Esophagus (tissue), 2 donors: Measurements from ENCODE around the gene NGRN. TPM values are rescaled to one million over a fixed set of nuclear protein-coding genes. Genes with fewer than 3 reads are reported as not detected.

ENCODE experiments used
- H3K27ac ChIP-seq, 2 donors: one replicate each; pipeline ENCODE4 v1.5.1; 2013; ENCODE audit warnings: low read depth in 2 of 2, mild to moderate bottlenecking in 2 of 2, inconsistent platforms in 1 of 2, low read length in 1 of 2, moderate library complexity in 1 of 2
- H3K27me3 ChIP-seq, 2 donors: one replicate each; pipeline ENCODE4 v1.6.1; 2013; ENCODE audit warnings: low read length in 2 of 2, control low read depth in 1 of 2, mild to moderate bottlenecking in 1 of 2; ENCODE audit not compliant: insufficient read depth in 2 of 2, control insufficient read depth in 1 of 2
- H3K36me3 ChIP-seq, 2 donors: one replicate each; pipeline ENCODE4 v1.6.1; 2013; ENCODE audit warnings: low read length in 1 of 2; ENCODE audit not compliant: control insufficient read depth in 2 of 2, insufficient read depth in 2 of 2
- H3K4me1 ChIP-seq, 2 donors: one replicate each; pipeline ENCODE4 v1.6.1; 2013; ENCODE audit warnings: low read length in 1 of 2; ENCODE audit not compliant: control insufficient read depth in 2 of 2, insufficient read depth in 2 of 2
- H3K4me3 ChIP-seq, 2 donors: one replicate each; pipeline ENCODE4 v1.5.1; 2013; ENCODE audit warnings: low read length in 2 of 2, mild to moderate bottlenecking in 2 of 2, low read depth in 1 of 2, moderate library complexity in 1 of 2
- H3K9me3 ChIP-seq, 2 donors: one replicate each; pipeline ENCODE4 v1.6.1; 2013; ENCODE audit warnings: mild to moderate bottlenecking in 2 of 2, low read depth in 1 of 2, low read length in 1 of 2, moderate library complexity in 1 of 2; ENCODE audit not compliant: control insufficient read depth in 2 of 2, insufficient read depth in 1 of 2
- WGBS, 2 donors: extraction: QIAGEN DNeasy Blood & Tissue Kit; methylation state at CpG; one replicate each; pipeline ENCODE4 v1.1.7; 2013; 5-methylcytosine and 5-hydroxymethylcytosine counted together
- polyA plus RNA-seq, 2 donors: library from polyadenylated mRNA; stranded (reverse); fragments of 200-250 nt; gene quantifications; one replicate each; pipeline ENCODE4 v1.2.3, GENCODE V29; 2013
- donor health status: healthy with polysubstance abuse.
- donor health status: Bipolar disorder and iron deficiency.

Gene NGRN, protein sequence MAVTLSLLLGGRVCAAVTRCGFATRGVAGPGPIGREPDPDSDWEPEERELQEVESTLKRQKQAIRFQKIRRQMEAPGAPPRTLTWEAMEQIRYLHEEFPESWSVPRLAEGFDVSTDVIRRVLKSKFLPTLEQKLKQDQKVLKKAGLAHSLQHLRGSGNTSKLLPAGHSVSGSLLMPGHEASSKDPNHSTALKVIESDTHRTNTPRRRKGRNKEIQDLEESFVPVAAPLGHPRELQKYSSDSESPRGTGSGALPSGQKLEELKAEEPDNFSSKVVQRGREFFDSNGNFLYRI
- 10 to 100 TPM; 25.7 to 36.6 TPM for polyA plus RNA-seq

DNA sequence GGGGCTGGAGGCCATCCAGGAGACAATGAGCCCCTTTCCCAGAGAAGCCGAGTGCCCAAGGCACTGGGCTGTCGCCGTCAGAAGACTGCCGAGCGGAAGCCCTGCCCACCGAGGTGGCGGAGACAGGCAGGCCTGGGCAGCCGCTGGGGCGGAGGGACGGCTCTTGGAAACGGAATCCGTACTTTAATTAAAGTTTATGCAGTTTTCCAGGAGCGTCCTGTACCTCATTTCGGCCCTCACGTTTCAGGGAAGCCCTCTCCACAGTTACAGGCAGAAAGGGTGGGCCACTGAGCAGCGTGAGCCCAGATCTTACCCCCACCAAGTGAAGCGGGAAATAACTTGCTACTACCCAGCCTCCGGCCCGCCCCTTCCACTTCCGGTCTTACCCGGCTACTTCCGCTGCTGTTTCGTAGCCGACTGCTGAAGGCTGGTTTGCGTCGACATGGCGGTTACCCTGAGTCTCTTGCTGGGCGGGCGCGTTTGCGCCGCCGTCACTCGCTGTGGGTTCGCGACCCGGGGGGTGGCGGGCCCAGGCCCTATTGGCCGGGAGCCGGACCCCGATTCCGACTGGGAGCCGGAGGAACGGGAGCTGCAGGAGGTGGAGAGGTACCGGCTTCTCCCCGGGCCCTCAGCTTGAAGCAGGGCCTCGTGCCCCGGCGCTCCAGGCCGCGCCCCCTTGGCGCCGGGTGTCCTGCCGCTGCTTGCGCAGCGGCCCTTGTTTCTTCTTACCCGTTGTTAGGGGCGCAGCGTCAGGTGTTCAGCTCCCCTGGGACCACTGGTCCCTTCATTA lies at the start of gene NGRN:
TSS of gene NGRN (plus strand) at position 402 of the 790 bp plus-strand sequence. CDS start at position 443, 41 bp downstream.
- Histone ChIP-seq H3K4me3 (peak within 1 kb of the TSS; percentile 63 to 73), H3K36me3 (no peaks in the 10 kb centered on the region), H3K27ac (peak within 1 kb of the TSS; percentile 95 to 96), H3K4me1 (peaks cover 6 to 10% of the 10 kb centered on the region in 2 donors), H3K9me3 (no peaks in the 10 kb centered on the region), H3K27me3 (no peaks in the 10 kb centered on the region)
- WGBS, 2 donors = 0% methylated on average over 56 to 59 of the region's 59 CpGs

DNA sequence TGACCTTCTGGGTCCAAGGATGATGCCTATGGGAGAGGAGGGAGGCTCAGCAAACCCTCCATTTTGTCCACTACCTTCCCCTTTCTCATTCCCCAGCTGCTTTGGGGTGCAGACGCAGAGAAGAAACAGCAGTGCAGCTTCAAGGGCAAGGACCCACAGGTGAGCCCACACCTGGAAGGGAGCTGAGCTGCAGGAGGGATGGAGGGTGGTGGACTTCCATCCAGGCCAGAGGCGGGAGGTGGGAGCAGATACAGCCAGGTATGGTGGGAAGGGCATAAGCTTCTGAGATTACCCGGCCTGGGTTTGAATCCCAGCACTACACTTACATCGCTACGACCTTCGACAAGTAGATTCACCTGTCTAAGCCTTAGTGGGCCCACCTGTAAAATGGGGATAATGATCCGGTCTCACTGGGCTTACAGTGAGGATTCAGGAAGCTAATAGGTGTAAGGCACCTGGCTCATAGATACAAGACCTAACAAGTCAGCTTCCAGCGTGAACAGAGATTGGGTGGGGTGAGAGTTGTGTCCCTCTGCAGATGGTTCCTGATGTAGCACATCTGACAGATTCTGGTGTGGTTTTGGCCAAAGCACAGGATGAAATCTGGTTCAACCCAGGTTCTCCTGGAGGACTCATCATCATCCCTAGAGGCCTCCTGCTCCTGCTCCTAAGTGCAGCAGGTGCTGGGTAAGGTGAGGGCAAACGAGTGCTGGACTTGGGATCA lies 47.6 kb upstream of the NGRN start:
- peaks cover 7 to 18% of the 10 kb centered on the region in 2 donors for H3K4me1 ChIP-seq
- 57 to 72% methylated on average over 9 of the region's 9 CpGs for WGBS, 2 donors

DNA sequence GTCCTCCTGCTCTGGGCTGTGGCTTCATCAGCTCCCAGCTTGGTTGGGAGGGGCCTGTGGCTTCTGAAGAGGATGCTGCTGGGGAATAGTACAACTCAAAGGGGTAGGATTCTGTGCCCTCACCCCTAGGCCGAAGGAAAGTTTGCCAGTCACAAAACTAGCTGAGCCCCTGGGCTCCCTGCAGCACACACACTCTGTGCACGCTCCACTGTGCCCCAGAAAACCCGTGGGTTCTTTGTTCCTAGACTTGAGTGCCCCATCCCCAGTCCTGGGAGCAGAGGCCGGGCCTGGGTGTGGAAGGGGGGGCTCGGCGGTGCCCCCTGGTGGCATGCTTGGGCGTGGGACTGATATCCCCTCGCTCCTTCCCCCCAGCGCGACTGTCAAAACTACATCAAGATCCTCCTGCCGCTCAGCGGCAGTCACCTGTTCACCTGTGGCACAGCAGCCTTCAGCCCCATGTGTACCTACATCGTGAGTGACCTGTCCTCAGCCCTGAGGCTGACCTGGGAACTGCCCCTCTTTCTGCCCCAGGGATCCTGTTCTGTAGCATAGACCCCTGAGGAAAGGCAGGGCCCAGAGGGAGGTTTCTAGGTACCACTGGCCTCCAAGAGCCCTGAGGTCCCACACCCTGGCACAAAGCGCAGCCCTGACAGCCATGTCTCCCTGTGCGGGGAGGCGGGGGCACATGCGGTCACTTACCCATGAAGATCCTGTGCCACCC lies 45.9 kb upstream of the NGRN start:
- peak overlapping the region in 1 of 2 donors; percentile 63 for H3K27ac ChIP-seq
- H3K4me1 ChIP-seq = peaks cover 7 to 18% of the 10 kb centered on the region in 2 donors
- peaks cover 10 to 50% of the 10 kb centered on the region in 2 donors for H3K36me3 ChIP-seq
- H3K4me3 ChIP-seq = no peak overlapping the region
- 65 to 67% methylated on average over 17 of the region's 17 CpGs for WGBS, 2 donors
- no peaks in the 10 kb centered on the region for H3K27me3 ChIP-seq
- no peaks in the 10 kb centered on the region for H3K9me3 ChIP-seq

More for the DNA sequence above, 47.6 kb upstream of the NGRN start:
- no peaks in the 10 kb centered on the region for H3K27me3 ChIP-seq
- peak overlapping the region; percentile 33 to 78 for H3K27ac ChIP-seq
- H3K9me3 ChIP-seq = no peaks in the 10 kb centered on the region
- H3K4me3 ChIP-seq = no peak overlapping the region
- peaks cover 3 to 33% of the 10 kb centered on the region in 2 donors for H3K36me3 ChIP-seq

GRCh38 chr15:90221246-90221900 lies 44.1 kb upstream of the NGRN start:
- Histone ChIP-seq H3K27ac (peak overlapping the region; percentile 35 to 88), H3K4me3 (no peak overlapping the region), H3K9me3 (no peaks in the 10 kb centered on the region), H3K4me1 (peaks cover 7 to 18% of the 10 kb centered on the region in 2 donors), H3K36me3 (peaks cover 18 to 62% of the 10 kb centered on the region in 2 donors), H3K27me3 (no peaks in the 10 kb centered on the region)
- 43 to 46% methylated on average over 14 of the region's 14 CpGs for WGBS, 2 donors

- Histone ChIP-seq H3K4me1 (peaks cover 7 to 13% of the 10 kb centered on the region in 2 donors), H3K36me3 (peaks cover 18 to 66% of the 10 kb centered on the region in 2 donors), H3K27ac (no peak overlapping the region), H3K27me3 (no peaks in the 10 kb centered on the region), H3K9me3 (no peaks in the 10 kb centered on the region), H3K4me3 (no peak overlapping the region)
- 74 to 86% methylated on average over 2 of the region's 2 CpGs for WGBS, 2 donors
These were observed 42.9 kb upstream of the NGRN start for GRCh38 chr15:90222547-90222946.

DNA sequence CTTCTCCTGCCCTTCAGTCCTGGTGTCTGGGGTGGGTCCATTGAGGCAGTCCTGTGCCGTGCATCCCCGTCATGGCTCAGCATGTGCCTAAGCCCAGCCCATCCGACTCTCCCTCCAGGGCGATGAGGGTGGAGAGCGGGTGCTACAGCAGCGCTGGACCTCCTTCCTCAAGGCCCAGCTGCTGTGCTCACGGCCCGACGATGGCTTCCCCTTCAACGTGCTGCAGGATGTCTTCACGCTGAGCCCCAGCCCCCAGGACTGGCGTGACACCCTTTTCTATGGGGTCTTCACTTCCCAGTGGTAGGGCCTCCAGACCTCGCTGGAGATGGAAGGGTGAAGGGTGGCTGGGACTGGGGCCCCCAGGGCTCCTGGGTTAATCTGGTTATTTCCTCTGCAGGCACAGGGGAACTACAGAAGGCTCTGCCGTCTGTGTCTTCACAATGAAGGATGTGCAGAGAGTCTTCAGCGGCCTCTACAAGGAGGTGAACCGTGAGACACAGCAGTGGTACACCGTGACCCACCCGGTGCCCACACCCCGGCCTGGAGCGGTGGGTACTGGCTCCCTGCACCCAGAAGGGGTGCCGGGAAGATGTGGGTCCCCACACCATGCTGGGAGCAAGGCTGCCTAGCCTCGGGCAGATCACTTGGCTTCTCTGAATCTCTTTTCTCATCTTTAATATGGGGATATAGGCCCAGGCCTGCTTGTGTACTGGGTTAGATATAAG lies 41.9 kb upstream of the NGRN start:
- Histone ChIP-seq H3K4me3 (no peak overlapping the region), H3K9me3 (no peaks in the 10 kb centered on the region), H3K27ac (peak overlapping the region in 1 of 2 donors; percentile 37), H3K27me3 (no peaks in the 10 kb centered on the region), H3K4me1 (peaks cover 7 to 12% of the 10 kb centered on the region in 2 donors), H3K36me3 (peaks cover 20 to 69% of the 10 kb centered on the region in 2 donors)
- 88 to 93% methylated on average over 22 of the region's 22 CpGs for WGBS, 2 donors

DNA sequence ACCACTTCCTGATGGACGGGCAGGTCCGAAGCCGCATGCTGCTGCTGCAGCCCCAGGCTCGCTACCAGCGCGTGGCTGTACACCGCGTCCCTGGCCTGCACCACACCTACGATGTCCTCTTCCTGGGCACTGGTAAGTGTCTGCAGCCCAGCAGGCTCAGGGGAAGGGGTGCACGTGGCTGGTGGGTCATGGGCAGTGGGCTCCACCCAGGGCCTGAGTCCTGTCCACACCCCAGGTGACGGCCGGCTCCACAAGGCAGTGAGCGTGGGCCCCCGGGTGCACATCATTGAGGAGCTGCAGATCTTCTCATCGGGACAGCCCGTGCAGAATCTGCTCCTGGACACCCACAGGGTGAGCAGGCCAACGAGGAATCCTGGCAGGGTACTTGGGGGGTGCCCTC lies 40.4 kb upstream of the NGRN start:
- WGBS, 2 donors = 89 to 91% methylated on average over 17 of the region's 17 CpGs
- H3K9me3 ChIP-seq = no peaks in the 10 kb centered on the region
- H3K4me1 ChIP-seq = peaks cover 7 to 12% of the 10 kb centered on the region in 2 donors
- H3K27me3 ChIP-seq = no peaks in the 10 kb centered on the region
- no peak overlapping the region for H3K27ac ChIP-seq
- no peak overlapping the region for H3K4me3 ChIP-seq
- peaks cover 21 to 69% of the 10 kb centered on the region in 2 donors for H3K36me3 ChIP-seq

GRCh38 chr15:90225504-90226234 lies 39.8 kb upstream of the NGRN start:
- Histone ChIP-seq H3K4me3 (no peak overlapping the region), H3K36me3 (peaks cover 21 to 70% of the 10 kb centered on the region in 2 donors), H3K27me3 (no peaks in the 10 kb centered on the region), H3K4me1 (peaks cover 7 to 15% of the 10 kb centered on the region in 2 donors), H3K9me3 (no peaks in the 10 kb centered on the region), H3K27ac (peak overlapping the region in 1 of 2 donors; percentile 40)
- WGBS, 2 donors = 82 to 85% methylated on average over 18 of the region's 18 CpGs
